Neural cell (in vitro differentiated cells): ENCODE measurements around the gene BEND7. TPM values are rescaled to one million over a fixed set of nuclear protein-coding genes. Genes with fewer than 3 reads are reported as not detected.
A peak's percentile ranks its signal among the peaks of the same experiment; 100 is the strongest.
"Not testable (repeated sequence)": the region's sequence is repeated elsewhere in the genome, so short reads cannot be mapped to it uniquely, and the experiment has no call there.

Experiments
- H2AFZ ChIP-seq: fragments of 200-600, 300-800 bp; sonication (generic), shearing (Covaris generic); 2 replicates; pipeline ENCODE4 v1.6.0; 2014; ENCODE audit warnings: low read depth, mild to moderate bottlenecking, antibody characterized with exemption, low read length, moderate library complexity
- H3F3A ChIP-seq: fragments of 200-600 bp; shearing (Covaris generic); 2 replicates; pipeline ENCODE4 v1.6.1; 2016; ENCODE audit warnings: mild to moderate bottlenecking, moderate library complexity, mixed read lengths, antibody characterized with exemption, low read length; ENCODE audit not compliant: insufficient read depth, poor library complexity, severe bottlenecking
- H3K27ac ChIP-seq: fragments of 200-600, 300-800 bp; sonication (generic), shearing (Covaris generic); 2 replicates; pipeline ENCODE4 v1.5.1; 2014; ENCODE audit warnings: mild to moderate bottlenecking, low read length, moderate library complexity
- H3K27me3 ChIP-seq: fragments of 300-800, 200-600 bp; sonication (generic), shearing (Covaris generic); 2 replicates; pipeline ENCODE4 v1.6.0; 2014; ENCODE audit warnings: mild to moderate bottlenecking, low read depth, low read length, moderate library complexity; ENCODE audit not compliant: insufficient read depth
- H3K36me3 ChIP-seq: fragments of 300-800, 200-600 bp; sonication (generic), shearing (Covaris generic); 2 replicates; pipeline ENCODE4 v1.5.1; 2014; ENCODE audit warnings: mild to moderate bottlenecking, antibody characterized with exemption, low read length, moderate library complexity; ENCODE audit not compliant: insufficient read depth
- H3K4me2 ChIP-seq: fragments of 300-800, 200-600 bp; sonication (generic), shearing (Covaris generic); 2 replicates; pipeline ENCODE4 v1.6.0; 2014; ENCODE audit warnings: mild to moderate bottlenecking, low read length
- H3K4me3 ChIP-seq: fragments of 300-800, 200-600 bp; sonication (generic), shearing (Covaris generic); 2 replicates; pipeline ENCODE4 v1.5.1; 2014; ENCODE audit warnings: mild to moderate bottlenecking, low read length, moderate library complexity
- H3K79me2 ChIP-seq: fragments of 200-600 bp; shearing (Covaris generic); replicated peaks from 2 replicates; pipeline ENCODE4 v1.6.0; 2014; ENCODE audit warnings: mild to moderate bottlenecking, low read length, moderate library complexity; ENCODE audit not compliant: insufficient read depth
- H3K9ac ChIP-seq: fragments of 300-800, 200-600 bp; sonication (generic), shearing (Covaris generic); 2 replicates; pipeline ENCODE4 v1.6.1; 2016; ENCODE audit warnings: mild to moderate bottlenecking, low read length, mixed read lengths
- H3K9me2 ChIP-seq: fragments of 200-600 bp; shearing (Covaris generic); 2 replicates; pipeline ENCODE4 v1.6.1; 2016; ENCODE audit warnings: mild to moderate bottlenecking, low read length, mixed read lengths; ENCODE audit not compliant: insufficient read depth
- H3K9me3 ChIP-seq: fragments of 200-600, 300-800 bp; sonication (generic), shearing (Covaris generic); 2 replicates; pipeline ENCODE4 v1.6.1; 2016; ENCODE audit warnings: mild to moderate bottlenecking, mixed run types, low read length, moderate library complexity, mixed read lengths
- H4K20me1 ChIP-seq: fragments of 200-600 bp; shearing (Covaris generic); 2 replicates; pipeline ENCODE4 v1.6.1; 2016; ENCODE audit warnings: mild to moderate bottlenecking, mixed run types; ENCODE audit not compliant: insufficient read depth
- EP300 ChIP-seq: fragments of 450-650 bp; conservative IDR thresholded peaks from 2 replicates; pipeline ENCODE4 v1.6.1; 2014; ENCODE audit warnings: antibody characterized with exemption, mild to moderate bottlenecking, moderate library complexity; ENCODE audit not compliant: poor library complexity, severe bottlenecking
- EZH2 ChIP-seq: fragments of 200-600, 300-800 bp; shearing (Covaris generic), sonication (generic); IDR thresholded peaks from 2 replicates; pipeline ENCODE4 v1.6.1; 2014; ENCODE audit warnings: antibody characterized with exemption, low read length, borderline replicate concordance, mild to moderate bottlenecking; ENCODE audit not compliant: insufficient read depth, poor library complexity, severe bottlenecking
- MXI1 ChIP-seq: fragments of 450-650 bp; conservative IDR thresholded peaks from 2 replicates; pipeline ENCODE4 v1.6.1; 2014; ENCODE audit warnings: antibody characterized with exemption, mild to moderate bottlenecking; ENCODE audit not compliant: poor library complexity, severe bottlenecking
- POLR2AphosphoS5 ChIP-seq: IDR thresholded peaks from 2 replicates; pipeline ENCODE4 v1.6.1; 2012
- RAD21 ChIP-seq: fragments of 450-650 bp; conservative IDR thresholded peaks from 2 replicates; pipeline ENCODE4 v1.6.1; 2014; ENCODE audit warnings: antibody characterized with exemption, mild to moderate bottlenecking, moderate library complexity
- SMC3 ChIP-seq: fragments of 450-650 bp; conservative IDR thresholded peaks from 2 replicates; pipeline ENCODE4 v1.6.1; 2014; ENCODE audit warnings: antibody characterized with exemption, mild to moderate bottlenecking, moderate library complexity; ENCODE audit not compliant: poor library complexity
- TAF1 ChIP-seq: IDR thresholded peaks from 2 replicates; pipeline ENCODE4 v1.6.1; 2012; ENCODE audit warnings: low read depth
- polyA plus RNA-seq: library from polyadenylated mRNA; depleted of rRNA; stranded (reverse); fragments of >200 nt; gene quantifications from 2 replicates; pipeline ENCODE4 v1.2.3, GENCODE V29; 2014
- TF ChIP-seq, protein P1 (sequence below): fragments of 450-650 bp; IDR thresholded peaks from 2 replicates; pipeline ENCODE4 v1.5.1; 2014; ENCODE audit warnings: antibody characterized with exemption, mild to moderate bottlenecking, moderate library complexity; ENCODE audit not compliant: poor library complexity, severe bottlenecking
- TF ChIP-seq, protein P2 (sequence below): IDR thresholded peaks from 2 replicates; pipeline ENCODE4 v1.6.1; 2012; ENCODE audit warnings: borderline replicate concordance

The BEND7 gene
- polyA plus RNA-seq, 1 donor from 2014 or later, result 5.1 TPM

- Histone ChIP-seq H3K79me2 (no peaks in the 10 kb centered on the region), H3K36me3 (no peaks in the 10 kb centered on the region), H3K4me2 (no peak overlapping the region), H3F3A (no peaks in the 10 kb centered on the region), H2AFZ (no peak overlapping the region), H3K9ac (no peak overlapping the region), H4K20me1 (no peaks in the 10 kb centered on the region), H3K27me3 (peaks cover 18% of the 10 kb centered on the region), H3K4me3 (peak overlapping the region; percentile 53), H3K9me3 (no peaks in the 10 kb centered on the region), H3K27ac (no peak overlapping the region), H3K9me2 (no peaks in the 10 kb centered on the region)
- no peak for TF ChIP-seq SMC3
- no peak for TF ChIP-seq TAF1
- TF ChIP-seq RAD21, result no peak
- TF ChIP-seq POLR2AphosphoS5, result no peak
- no peak for TF ChIP-seq EZH2
- TF ChIP-seq, protein P1, sequence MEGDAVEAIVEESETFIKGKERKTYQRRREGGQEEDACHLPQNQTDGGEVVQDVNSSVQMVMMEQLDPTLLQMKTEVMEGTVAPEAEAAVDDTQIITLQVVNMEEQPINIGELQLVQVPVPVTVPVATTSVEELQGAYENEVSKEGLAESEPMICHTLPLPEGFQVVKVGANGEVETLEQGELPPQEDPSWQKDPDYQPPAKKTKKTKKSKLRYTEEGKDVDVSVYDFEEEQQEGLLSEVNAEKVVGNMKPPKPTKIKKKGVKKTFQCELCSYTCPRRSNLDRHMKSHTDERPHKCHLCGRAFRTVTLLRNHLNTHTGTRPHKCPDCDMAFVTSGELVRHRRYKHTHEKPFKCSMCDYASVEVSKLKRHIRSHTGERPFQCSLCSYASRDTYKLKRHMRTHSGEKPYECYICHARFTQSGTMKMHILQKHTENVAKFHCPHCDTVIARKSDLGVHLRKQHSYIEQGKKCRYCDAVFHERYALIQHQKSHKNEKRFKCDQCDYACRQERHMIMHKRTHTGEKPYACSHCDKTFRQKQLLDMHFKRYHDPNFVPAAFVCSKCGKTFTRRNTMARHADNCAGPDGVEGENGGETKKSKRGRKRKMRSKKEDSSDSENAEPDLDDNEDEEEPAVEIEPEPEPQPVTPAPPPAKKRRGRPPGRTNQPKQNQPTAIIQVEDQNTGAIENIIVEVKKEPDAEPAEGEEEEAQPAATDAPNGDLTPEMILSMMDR, result no peak
- TF ChIP-seq EP300, result no peak
- TF ChIP-seq MXI1, result no peak
- TF ChIP-seq, protein P2, sequence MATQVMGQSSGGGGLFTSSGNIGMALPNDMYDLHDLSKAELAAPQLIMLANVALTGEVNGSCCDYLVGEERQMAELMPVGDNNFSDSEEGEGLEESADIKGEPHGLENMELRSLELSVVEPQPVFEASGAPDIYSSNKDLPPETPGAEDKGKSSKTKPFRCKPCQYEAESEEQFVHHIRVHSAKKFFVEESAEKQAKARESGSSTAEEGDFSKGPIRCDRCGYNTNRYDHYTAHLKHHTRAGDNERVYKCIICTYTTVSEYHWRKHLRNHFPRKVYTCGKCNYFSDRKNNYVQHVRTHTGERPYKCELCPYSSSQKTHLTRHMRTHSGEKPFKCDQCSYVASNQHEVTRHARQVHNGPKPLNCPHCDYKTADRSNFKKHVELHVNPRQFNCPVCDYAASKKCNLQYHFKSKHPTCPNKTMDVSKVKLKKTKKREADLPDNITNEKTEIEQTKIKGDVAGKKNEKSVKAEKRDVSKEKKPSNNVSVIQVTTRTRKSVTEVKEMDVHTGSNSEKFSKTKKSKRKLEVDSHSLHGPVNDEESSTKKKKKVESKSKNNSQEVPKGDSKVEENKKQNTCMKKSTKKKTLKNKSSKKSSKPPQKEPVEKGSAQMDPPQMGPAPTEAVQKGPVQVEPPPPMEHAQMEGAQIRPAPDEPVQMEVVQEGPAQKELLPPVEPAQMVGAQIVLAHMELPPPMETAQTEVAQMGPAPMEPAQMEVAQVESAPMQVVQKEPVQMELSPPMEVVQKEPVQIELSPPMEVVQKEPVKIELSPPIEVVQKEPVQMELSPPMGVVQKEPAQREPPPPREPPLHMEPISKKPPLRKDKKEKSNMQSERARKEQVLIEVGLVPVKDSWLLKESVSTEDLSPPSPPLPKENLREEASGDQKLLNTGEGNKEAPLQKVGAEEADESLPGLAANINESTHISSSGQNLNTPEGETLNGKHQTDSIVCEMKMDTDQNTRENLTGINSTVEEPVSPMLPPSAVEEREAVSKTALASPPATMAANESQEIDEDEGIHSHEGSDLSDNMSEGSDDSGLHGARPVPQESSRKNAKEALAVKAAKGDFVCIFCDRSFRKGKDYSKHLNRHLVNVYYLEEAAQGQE, result no peak
Observed at GRCh38 chr10:13439313-13440184, 89.3 kb downstream of the BEND7 start.

DNA sequence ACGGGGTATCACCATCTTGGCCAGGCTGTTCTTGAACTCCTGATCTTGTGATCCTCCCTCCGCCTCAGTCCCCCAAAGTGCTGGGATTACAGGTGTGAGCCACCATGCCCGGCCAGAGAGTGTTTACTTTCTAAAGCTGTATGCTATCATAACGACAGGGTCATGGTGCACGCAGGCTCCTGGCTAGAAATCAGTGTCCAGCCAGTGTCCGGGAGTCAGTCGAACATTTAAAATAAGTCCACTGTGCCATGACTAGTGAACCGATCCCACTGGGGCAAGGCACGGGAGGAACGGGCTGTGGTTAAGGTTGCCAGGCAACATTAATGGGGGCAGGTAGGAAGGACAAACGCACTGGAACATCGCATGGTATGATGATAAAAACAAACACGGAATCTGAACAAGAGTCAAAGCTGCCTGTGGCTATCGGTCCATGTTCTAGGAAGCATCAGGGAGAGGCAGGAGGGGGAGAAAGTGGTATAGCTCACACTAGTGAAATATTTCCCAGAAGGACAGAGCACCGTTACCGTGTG lies 91.7 kb downstream of the BEND7 start:
- Histone ChIP-seq H2AFZ (no peak overlapping the region), H3K4me3 (no peak overlapping the region), H3K27ac (no peak overlapping the region), H3K4me2 (no peak overlapping the region), H3K36me3 (no peaks in the 10 kb centered on the region), H3K9me2 (no peaks in the 10 kb centered on the region), H3F3A (no peaks in the 10 kb centered on the region), H3K9me3 (no peaks in the 10 kb centered on the region), H3K9ac (no peak overlapping the region), H3K27me3 (peaks cover 18% of the 10 kb centered on the region), H3K79me2 (no peaks in the 10 kb centered on the region), H4K20me1 (no peaks in the 10 kb centered on the region)
- TF ChIP-seq EP300 (no peak), SMC3 (no peak), EZH2 (no peak), TAF1 (no peak), POLR2AphosphoS5 (no peak), MXI1 (no peak), RAD21 (no peak)
- TF ChIP-seq, protein P2, result no peak
- TF ChIP-seq, protein P1, result no peak

DNA sequence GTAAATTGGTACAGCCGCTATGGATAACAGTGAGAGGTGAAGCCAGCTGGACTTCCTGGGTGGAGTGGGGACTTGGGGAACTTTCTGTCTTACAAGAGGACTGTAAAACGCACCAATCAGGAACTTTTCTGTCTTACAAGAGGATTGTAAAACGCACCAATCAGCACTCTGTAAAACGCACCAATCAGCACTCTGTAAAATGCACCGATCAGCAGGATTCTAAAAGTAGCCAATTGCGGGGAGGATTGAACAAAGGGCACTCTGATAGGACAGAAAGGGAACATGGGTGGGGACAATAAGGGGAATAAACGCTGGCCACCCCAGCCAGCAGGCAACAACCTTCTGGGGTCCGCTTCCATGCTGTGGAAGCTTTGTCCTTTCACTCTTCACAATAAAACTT lies 100.9 kb downstream of the BEND7 start:
- H3F3A ChIP-seq, H3K4me2 ChIP-seq, H3K36me3 ChIP-seq, H3K9me3 ChIP-seq, H3K79me2 ChIP-seq, H2AFZ ChIP-seq, H3K9ac ChIP-seq, H3K27me3 ChIP-seq, H3K4me3 ChIP-seq, H3K9me2 ChIP-seq, H3K27ac ChIP-seq, H4K20me1 ChIP-seq: not testable (repeated sequence)
